Measurements from ENCODE around the gene ARF1.
A peak's percentile ranks its signal among the peaks of the same experiment; 100 is the strongest.

ARF1 gene

DNA sequence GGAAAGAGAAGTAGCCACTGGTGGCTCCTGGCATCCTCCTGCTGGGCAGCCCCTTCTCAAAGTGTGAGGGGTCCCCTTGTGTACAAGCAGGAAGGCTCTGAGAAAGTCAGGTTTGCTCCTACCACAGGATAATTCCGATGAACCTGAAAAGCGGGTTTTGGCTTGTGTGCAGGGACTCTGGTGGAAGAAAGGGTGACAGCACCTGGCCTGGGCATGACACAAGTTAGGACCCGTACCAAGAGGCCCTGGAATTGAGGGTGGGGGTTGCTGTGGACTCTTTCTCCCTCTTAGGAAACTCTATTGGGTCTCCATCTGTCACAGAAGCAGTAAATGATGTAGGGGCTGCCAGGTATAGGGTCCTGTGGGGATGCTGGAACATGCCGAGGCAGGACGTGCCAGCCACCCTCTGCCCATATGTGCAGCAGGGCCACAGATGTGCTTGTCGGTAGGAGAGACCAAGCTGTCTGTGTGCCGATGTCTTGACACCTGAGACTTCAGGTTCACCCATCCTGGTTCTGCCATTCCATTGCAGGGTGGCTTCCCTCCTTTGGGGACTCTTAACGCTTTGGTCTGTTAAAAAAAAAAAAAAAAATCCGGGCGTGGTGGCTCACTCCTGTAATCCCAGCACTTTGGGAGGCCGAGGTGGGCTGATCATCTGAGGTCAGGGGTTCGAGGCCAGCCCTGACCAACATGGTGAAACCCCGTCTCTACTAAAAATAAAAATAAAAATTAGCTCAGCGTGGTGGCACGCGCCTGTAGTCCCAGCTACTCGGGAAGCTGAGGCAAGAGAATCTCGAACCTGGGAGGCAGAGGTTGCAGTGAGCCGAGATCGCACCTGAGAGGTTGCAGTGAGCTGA lies 10.8 kb downstream of the ARF1 start:
- no peak for TF ChIP-seq ZNF274 (IDR thresholded peaks at IDR 0.05; ENCODE audit: low read depth, low read length)
- H3K4me3 ChIP-seq (ENCODE audit: low read length), result no peak overlapping the region

- H3K4me3 ChIP-seq (ENCODE audit: low read length), result no peak overlapping the region
These were observed 12.0 kb downstream of the ARF1 start for GRCh38 chr1:228094432-228095016.

GRCh38 chr1:228095161-228095560 lies 12.7 kb downstream of the ARF1 start:
- no peak overlapping the region for H3K4me3 ChIP-seq (ENCODE audit: low read length)
- TF ChIP-seq ZNF274 (IDR thresholded peaks at IDR 0.05; ENCODE audit: low read depth, low read length), result no peak

More at GRCh38 chr1:228094432-228095016, 12.0 kb downstream of the ARF1 start:
- no peak for TF ChIP-seq ZNF274 (IDR thresholded peaks at IDR 0.05; ENCODE audit: low read depth, low read length)

GRCh38 chr1:228095938-228096337 lies 13.4 kb downstream of the ARF1 start:
- no peak for TF ChIP-seq ZNF274 (IDR thresholded peaks at IDR 0.05; ENCODE audit: low read depth, low read length)
- no peak overlapping the region for H3K4me3 ChIP-seq (ENCODE audit: low read length)

GRCh38 chr1:228096416-228097332 lies 14.2 kb downstream of the ARF1 start:
- no peak for TF ChIP-seq ZNF274 (IDR thresholded peaks at IDR 0.05; ENCODE audit: low read depth, low read length)
- H3K4me3 ChIP-seq (ENCODE audit: low read length), result no peak overlapping the region

DNA sequence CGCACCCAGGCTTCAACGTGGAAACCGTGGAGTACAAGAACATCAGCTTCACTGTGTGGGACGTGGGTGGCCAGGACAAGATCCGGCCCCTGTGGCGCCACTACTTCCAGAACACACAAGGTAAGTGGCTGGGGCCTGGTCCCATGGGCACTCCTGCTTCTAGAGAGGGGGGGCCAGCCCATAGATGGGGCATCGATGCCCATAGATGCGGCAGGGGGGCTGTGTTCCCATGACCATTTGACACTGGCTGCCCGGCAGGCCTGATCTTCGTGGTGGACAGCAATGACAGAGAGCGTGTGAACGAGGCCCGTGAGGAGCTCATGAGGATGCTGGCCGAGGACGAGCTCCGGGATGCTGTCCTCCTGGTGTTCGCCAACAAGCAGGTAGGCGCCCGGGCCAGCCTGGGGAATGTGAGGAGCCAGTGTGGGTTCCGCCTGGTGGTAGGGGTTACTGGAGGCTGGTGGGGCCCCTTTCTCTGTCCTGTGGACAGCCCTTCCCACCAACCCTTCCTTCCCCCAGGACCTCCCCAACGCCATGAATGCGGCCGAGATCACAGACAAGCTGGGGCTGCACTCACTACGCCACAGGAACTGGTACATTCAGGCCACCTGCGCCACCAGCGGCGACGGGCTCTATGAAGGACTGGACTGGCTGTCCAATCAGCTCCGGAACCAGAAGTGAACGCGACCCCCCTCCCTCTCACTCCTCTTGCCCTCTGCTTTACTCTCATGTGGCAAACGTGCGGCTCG lies 15.0 kb downstream of the ARF1 start:
- no peak overlapping the region for H3K4me3 ChIP-seq (ENCODE audit: low read length)
- TF ChIP-seq ZNF274 (IDR thresholded peaks at IDR 0.05; ENCODE audit: low read depth, low read length), result no peak

GRCh38 chr1:228098323-228098931 lies 15.9 kb downstream of the ARF1 start:
- no peak overlapping the region for H3K4me3 ChIP-seq (ENCODE audit: low read length)

DNA sequence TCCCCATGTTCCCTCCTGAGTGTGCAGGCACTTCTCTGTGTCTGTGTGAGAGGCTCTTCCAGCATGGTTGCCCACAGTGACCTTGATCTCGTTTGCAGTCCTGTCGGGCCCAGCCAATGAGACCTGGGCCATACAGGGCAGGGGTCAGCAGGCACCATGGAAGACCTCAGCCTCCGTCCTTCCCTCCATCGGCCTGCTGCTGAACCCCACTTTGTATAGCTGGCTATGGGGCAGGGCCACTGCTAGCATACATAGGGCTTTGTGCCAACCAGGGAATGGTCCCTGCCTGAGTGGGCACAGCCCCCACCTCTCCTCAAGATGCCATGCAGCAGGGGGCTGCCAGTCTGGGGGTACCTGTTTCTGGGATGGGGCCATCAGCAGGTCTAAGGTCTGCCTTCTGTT lies 16.8 kb downstream of the ARF1 start:
- TF ChIP-seq ZNF274 (IDR thresholded peaks at IDR 0.05; ENCODE audit: low read depth, low read length), result no peak
- no peak overlapping the region for H3K4me3 ChIP-seq (ENCODE audit: low read length)

More at GRCh38 chr1:228098323-228098931, 15.9 kb downstream of the ARF1 start:
- TF ChIP-seq ZNF274 (IDR thresholded peaks at IDR 0.05; ENCODE audit: low read depth, low read length), result no peak

DNA sequence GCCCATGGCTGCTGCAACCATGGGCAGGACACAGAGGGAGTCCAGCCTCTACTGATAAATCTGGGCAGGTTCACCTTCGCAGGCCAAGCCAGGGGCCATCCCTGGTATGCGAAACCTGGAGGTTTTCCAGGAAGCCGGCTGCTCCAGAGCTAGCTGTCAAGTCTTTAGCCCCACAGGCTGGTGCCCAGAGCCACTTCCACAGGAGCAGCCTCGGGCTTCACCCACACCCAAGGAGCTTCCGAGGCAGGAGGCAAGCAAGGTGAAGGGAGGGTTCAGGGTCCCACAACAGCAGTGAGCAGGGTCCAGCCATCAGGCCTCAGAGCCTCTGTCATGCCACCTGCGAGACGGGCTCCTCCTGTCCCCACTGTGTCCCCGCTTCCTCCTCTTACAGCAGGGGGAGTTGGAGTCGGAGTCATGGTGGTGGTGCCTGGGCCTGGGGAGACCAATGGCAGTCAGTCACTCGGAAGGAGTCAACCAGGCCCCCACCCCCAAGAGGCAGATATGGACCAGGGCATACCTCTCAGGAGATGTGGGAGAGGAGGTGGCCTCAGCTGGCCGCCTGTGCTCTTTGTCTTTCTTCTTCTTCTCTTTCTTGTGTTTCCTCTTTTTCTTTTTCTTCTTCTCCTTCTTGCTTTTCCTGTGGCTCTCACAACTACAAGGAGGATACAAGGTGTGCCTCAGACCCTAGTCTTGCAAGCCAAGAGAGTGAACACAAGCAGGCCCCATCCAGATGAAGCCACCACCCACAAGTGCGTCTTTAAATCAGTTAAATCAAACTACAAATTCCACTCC lies 18.5 kb downstream of the ARF1 start:
- H3K4me3 ChIP-seq (ENCODE audit: low read length), result no peak overlapping the region
- TF ChIP-seq ZNF274 (IDR thresholded peaks at IDR 0.05; ENCODE audit: low read depth, low read length), result no peak

- peak overlapping the region; percentile 91; the same call in 1 of the 2 replicates for H3K4me3 ChIP-seq (ENCODE audit: low read length)
- TF ChIP-seq ZNF274 (IDR thresholded peaks at IDR 0.05; ENCODE audit: low read depth, low read length), result no peak
These were observed 19.1 kb downstream of the ARF1 start for GRCh38 chr1:228101614-228101993.

DNA sequence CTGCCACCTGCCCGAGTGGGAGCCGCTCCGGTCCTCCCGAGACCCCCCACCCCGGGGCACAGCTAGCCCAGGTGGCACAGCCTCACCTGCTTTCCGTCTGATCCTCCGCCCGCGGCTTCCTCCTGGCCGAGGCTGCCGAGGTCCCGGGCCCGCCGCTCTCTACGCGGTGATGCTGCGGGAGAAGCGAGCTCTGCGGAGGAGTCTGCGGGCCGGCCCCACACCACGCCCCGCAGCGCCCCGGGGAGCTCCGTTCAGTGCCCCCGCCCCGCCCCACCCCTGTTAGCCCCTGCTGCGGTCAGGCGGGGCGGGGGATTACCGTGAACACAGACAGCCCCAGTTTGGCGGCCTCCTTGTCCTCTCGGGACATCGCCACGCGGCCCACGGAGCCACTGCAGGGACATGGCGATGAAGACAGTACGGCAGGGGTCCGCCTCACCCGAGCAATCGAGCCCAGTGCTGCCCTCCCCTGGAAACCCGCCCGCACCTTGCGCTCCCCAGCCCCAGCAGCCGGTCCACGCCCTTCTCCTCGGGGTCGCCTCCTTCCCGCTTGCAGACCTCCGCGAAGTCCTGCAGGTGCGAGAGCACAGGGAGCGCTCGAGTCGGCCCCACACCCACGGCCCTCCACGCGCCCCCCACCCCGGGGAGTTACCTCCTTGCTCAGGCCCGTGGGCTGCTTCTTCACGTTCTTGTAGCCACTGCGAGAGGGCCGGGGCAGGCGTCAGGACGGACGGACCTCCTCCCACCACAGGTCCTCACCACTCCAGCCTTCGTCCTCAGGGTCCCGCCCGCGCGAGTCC lies 19.7 kb downstream of the ARF1 start:
- no peak for TF ChIP-seq ZNF274 (IDR thresholded peaks at IDR 0.05; ENCODE audit: low read depth, low read length)

More for the DNA sequence above, 19.7 kb downstream of the ARF1 start:
- H3K4me3 ChIP-seq (ENCODE audit: low read length), result peak overlapping the region; percentile 91
